Keratinocyte (primary cell): ENCODE data around the gene AGFG1. TPM values are rescaled to one million over a fixed set of nuclear protein-coding genes. Genes with fewer than 3 reads are reported as not detected.

Experiments used
- DNase-seq: peaks from one replicate; pipeline ENCODE4 v3.0.0-alpha.2; 2011; ENCODE audit warnings: low read depth, missing footprints, low spot score
- FAIRE-seq: peaks from 2 replicates; lab custom pipeline; 2011; peaks lifted over from hg19 to GRCh38; lab: Jason Lieb, UNC
- H2AFZ ChIP-seq: 2 replicates; pipeline ENCODE4 v1.6.0; 2012; ENCODE audit warnings: low read length, control low read depth, inconsistent platforms; ENCODE audit not compliant: control insufficient read depth
- H3K27ac ChIP-seq: 2 replicates; pipeline ENCODE4 v1.5.1; 2011; ENCODE audit warnings: low read length; ENCODE audit not compliant: control insufficient read depth, insufficient read depth
- H3K27me3 ChIP-seq: 3 replicates; pipeline ENCODE4 v1.6.0; 2011; ENCODE audit warnings: low read length; ENCODE audit not compliant: control insufficient read depth, insufficient read depth; ENCODE audit errors: extremely low read depth
- H3K36me3 ChIP-seq, 2 experiments: 2 replicates in 1 of 2; 3 replicates in 1 of 2; pipeline ENCODE4 v1.5.1; 2011; ENCODE audit warnings: low read length in 2 of 2, mild to moderate bottlenecking in 1 of 2; ENCODE audit not compliant: control insufficient read depth in 2 of 2, insufficient read depth in 2 of 2; ENCODE audit errors: extremely low read depth in 1 of 2
- H3K4me1 ChIP-seq: 3 replicates; pipeline ENCODE4 v1.5.1; 2011; ENCODE audit warnings: low read length; ENCODE audit not compliant: control insufficient read depth, insufficient read depth; ENCODE audit errors: extremely low read depth
- H3K4me2 ChIP-seq: 3 replicates; pipeline ENCODE4 v1.6.0; 2011; ENCODE audit warnings: low read depth, low read length; ENCODE audit not compliant: control insufficient read depth, insufficient read depth; ENCODE audit errors: extremely low read depth
- H3K4me3 ChIP-seq, 3 experiments: fragments of 200-600 bp in 1 of 3; sonication (generic) in 1 of 3; 2 replicates in 2 of 3; 3 replicates in 1 of 3; pipeline ENCODE4 v1.5.1; 2011 to 2016; ENCODE audit warnings: low read length in 3 of 3, mild to moderate bottlenecking in 3 of 3, control low read depth in 2 of 3, inconsistent platforms in 1 of 3, low read depth in 1 of 3, mixed read lengths in 1 of 3, mixed run types in 1 of 3, moderate library complexity in 1 of 3; ENCODE audit not compliant: control insufficient read depth in 2 of 3, insufficient read depth in 2 of 3; ENCODE audit errors: extremely low read depth in 1 of 3
- H3K79me2 ChIP-seq: 2 replicates; pipeline ENCODE4 v1.6.0; 2012; ENCODE audit warnings: low read length; ENCODE audit not compliant: control insufficient read depth, insufficient read depth
- H3K9ac ChIP-seq: 3 replicates; pipeline ENCODE4 v1.6.0; 2011; ENCODE audit warnings: low read length; ENCODE audit not compliant: control insufficient read depth, insufficient read depth; ENCODE audit errors: extremely low read depth
- H3K9me1 ChIP-seq: 3 replicates; pipeline ENCODE4 v1.6.0; 2011; ENCODE audit warnings: low read length; ENCODE audit not compliant: control insufficient read depth, insufficient read depth; ENCODE audit errors: extremely low read depth
- H3K9me3 ChIP-seq: 2 replicates; pipeline ENCODE4 v1.5.1; 2012; ENCODE audit warnings: low read depth, low read length; ENCODE audit not compliant: control insufficient read depth
- H4K20me1 ChIP-seq: 3 replicates; pipeline ENCODE4 v1.6.0; 2011; ENCODE audit warnings: low read length; ENCODE audit not compliant: control insufficient read depth, insufficient read depth; ENCODE audit errors: extremely low read depth
- CTCF ChIP-seq, 3 experiments: IDR thresholded peaks in 1 of 3; conservative IDR thresholded peaks in 1 of 3; optimal IDR thresholded peaks in 1 of 3; 2 replicates in 2 of 3; 3 replicates in 1 of 3; pipeline versions ENCODE3 to v1.5.1; 2011; ENCODE audit warnings: low read length in 3 of 3, mild to moderate bottlenecking in 3 of 3, moderate library complexity in 2 of 3, control low read depth in 1 of 3, inconsistent platforms in 1 of 3; ENCODE audit not compliant: insufficient read depth in 2 of 3; ENCODE audit errors: extremely low read depth in 1 of 3
- EZH2 ChIP-seq: IDR thresholded peaks from one replicate; pipeline ENCODE4 v1.6.1; 2012; ENCODE audit warnings: inconsistent platforms, mild to moderate bottlenecking, low read length, moderate library complexity
- dilution Hi-C: fragments of 300-500 bp; cut with MboI; formaldehyde crosslinking; loops from one replicate; pipeline ENCODE4 v1.7.0; 2020; ENCODE audit warnings: low sequenced_read_pairs; ENCODE audit not compliant: extremely low pct_ligation_motif_present
- polyA plus RNA-seq, 5 experiments: library from polyadenylated mRNA; depleted of rRNA in 3 of 5; stranded (reverse) in 3 of 5; stranded (forward) in 1 of 5; unstranded in 1 of 5; fragments of >200 nt; gene quantifications; 1 replicate in 1 of 5; 2 replicates in 3 of 5; 3 replicates in 1 of 5; pipeline versions ENCODE4 v1.2.1 to v1.2.3, GENCODE V29; 2011 to 2012; ENCODE audit warnings: missing spikeins in 2 of 5, low read depth in 1 of 5, low replicate concordance in 1 of 5

Gene AGFG1
- polyA plus RNA-seq, 1 donor (not counting 4 experiments of a cell fraction or from before 2014, with no cell fraction given) = 111 TPM

- Histone ChIP-seq H3K4me2 (no peak overlapping the region), H3K36me3 (peaks cover 0 to 2% of the 10 kb centered on the region in 2 experiments), H3K27ac (no peak overlapping the region), H3K4me1 (peaks cover 16% of the 10 kb centered on the region), H3K9me1 (no peaks in the 10 kb centered on the region), H3K27me3 (no peaks in the 10 kb centered on the region), H3K9ac (no peak overlapping the region), H3K79me2 (peaks cover 96% of the 10 kb centered on the region), H2AFZ (no peak overlapping the region), H3K9me3 (no peaks in the 10 kb centered on the region), H4K20me1 (peaks cover 12% of the 10 kb centered on the region), H3K4me3 (no peak overlapping the region)
- FAIRE-seq (no peak), DNase-seq (no peak)
- dilution Hi-C loops = no loop called here
- TF ChIP-seq EZH2 = no peak
- no peak for TF ChIP-seq CTCF (optimal IDR thresholded peaks at IDR 0.05 in 1 of 3, IDR thresholded peaks at IDR 0.05 in 1 of 3, conservative IDR thresholded peaks at IDR 0.05 in 1 of 3; ENCODE audit: extremely low read depth in 1 of 3, insufficient read depth in 2 of 3, low read length in 3 of 3)
Observed at GRCh38 chr2:227511955-227512354, 40.0 kb downstream of the AGFG1 start.

- DNase-seq (no peak), FAIRE-seq (no peak)
- H3K4me1 ChIP-seq = peaks cover 22% of the 10 kb centered on the region
- dilution Hi-C loops = no loop called here
- H3K36me3 ChIP-seq = peaks cover 0 to 2% of the 10 kb centered on the region in 2 experiments
- peaks cover 18% of the 10 kb centered on the region for H4K20me1 ChIP-seq
- no peak overlapping the region for H3K4me3 ChIP-seq
- H3K9ac ChIP-seq = no peak overlapping the region
- H3K9me3 ChIP-seq = no peaks in the 10 kb centered on the region
- no peak overlapping the region for H3K4me2 ChIP-seq
- TF ChIP-seq CTCF (optimal IDR thresholded peaks at IDR 0.05 in 1 of 3, IDR thresholded peaks at IDR 0.05 in 1 of 3, conservative IDR thresholded peaks at IDR 0.05 in 1 of 3; ENCODE audit: extremely low read depth in 1 of 3, insufficient read depth in 2 of 3, low read length in 3 of 3) = no peak
- no peak for TF ChIP-seq EZH2
- H2AFZ ChIP-seq = no peak overlapping the region
- no peaks in the 10 kb centered on the region for H3K27me3 ChIP-seq
- no peak overlapping the region for H3K27ac ChIP-seq
- no peaks in the 10 kb centered on the region for H3K9me1 ChIP-seq
- H3K79me2 ChIP-seq = peaks cover 97% of the 10 kb centered on the region
Observed at GRCh38 chr2:227513113-227513512, 41.2 kb downstream of the AGFG1 start.
